Measurements from ENCODE around the gene DGKZ.

DGKZ gene

DNA sequence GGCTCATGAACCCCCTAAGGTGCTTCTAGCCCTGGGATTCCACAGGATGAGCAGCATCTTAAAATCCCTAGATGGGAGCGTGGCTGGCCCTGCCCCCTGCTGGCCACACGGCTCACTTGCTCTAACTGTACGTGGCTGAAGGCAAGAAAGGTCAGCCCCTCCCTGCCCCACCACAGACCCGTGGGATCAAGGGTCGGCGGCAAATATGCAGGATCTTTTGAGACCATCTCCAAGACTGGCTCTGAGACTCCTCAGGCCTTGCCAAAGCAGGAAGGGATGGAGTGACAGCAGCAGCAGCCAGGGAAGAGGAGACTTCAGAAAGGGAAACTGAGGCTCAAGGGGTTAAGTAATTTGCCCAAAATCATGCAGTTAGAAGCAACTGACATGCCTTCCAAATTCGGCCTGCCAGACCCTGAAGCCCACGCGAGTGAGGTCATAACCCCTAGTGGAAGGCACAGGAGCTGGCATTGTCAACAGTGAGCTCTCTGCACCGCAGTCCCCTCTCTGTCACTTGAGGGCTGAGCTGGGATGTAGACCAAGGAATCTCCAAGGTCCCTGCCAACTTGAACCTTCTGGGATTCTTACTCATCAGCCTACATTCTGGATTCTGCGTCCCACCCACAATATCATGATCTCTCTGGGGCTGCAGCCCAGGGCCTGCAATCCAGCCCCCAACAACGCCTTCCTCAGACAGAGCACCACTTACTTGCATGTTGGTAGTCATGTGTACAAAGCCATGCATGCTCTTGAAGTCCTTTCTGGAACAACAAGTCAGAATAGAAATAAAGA is 38.4 kb upstream of the DGKZ start:
- no peak overlapping the region for H3K4me3 ChIP-seq (ENCODE audit: low read depth in 1 of 2, low read length in 1 of 2)
- H3K27ac ChIP-seq: peak overlapping the region; percentile 79
- peak; percentile 78 for TF ChIP-seq CTCF (IDR thresholded peaks at IDR 0.05)
- H3K4me1 ChIP-seq (ENCODE audit: control insufficient read depth in 1 of 2, insufficient read depth in 1 of 2, low read depth in 1 of 2, low read length in 1 of 2): peaks cover 18 to 20% of the 10 kb centered on the region in 2 experiments
- no peaks in the 10 kb centered on the region for H3K27me3 ChIP-seq
- H3K9me3 ChIP-seq: no peaks in the 10 kb centered on the region
- no peaks in the 10 kb centered on the region for H3K36me3 ChIP-seq

- Histone ChIP-seq H3K9me3 (no peaks in the 10 kb centered on the region), H3K4me1 (ENCODE audit: control insufficient read depth in 1 of 2, insufficient read depth in 1 of 2, low read depth in 1 of 2, low read length in 1 of 2) (peaks cover 18 to 22% of the 10 kb centered on the region in 2 experiments), H3K27me3 (no peaks in the 10 kb centered on the region), H3K4me3 (ENCODE audit: low read depth in 1 of 2, low read length in 1 of 2) (peak overlapping the region in 1 of 2 experiments; percentile 14), H3K27ac (peak overlapping the region; percentile 79), H3K36me3 (no peaks in the 10 kb centered on the region)
- peak; percentile 11 for TF ChIP-seq CTCF (IDR thresholded peaks at IDR 0.05)
Observed at GRCh38 chr11:46309814-46310259, 37.4 kb upstream of the DGKZ start.

GRCh38 chr11:46315033-46315738 is 32.1 kb upstream of the DGKZ start:
- Histone ChIP-seq H3K36me3 (no peaks in the 10 kb centered on the region), H3K27ac (no peak overlapping the region)

DNA sequence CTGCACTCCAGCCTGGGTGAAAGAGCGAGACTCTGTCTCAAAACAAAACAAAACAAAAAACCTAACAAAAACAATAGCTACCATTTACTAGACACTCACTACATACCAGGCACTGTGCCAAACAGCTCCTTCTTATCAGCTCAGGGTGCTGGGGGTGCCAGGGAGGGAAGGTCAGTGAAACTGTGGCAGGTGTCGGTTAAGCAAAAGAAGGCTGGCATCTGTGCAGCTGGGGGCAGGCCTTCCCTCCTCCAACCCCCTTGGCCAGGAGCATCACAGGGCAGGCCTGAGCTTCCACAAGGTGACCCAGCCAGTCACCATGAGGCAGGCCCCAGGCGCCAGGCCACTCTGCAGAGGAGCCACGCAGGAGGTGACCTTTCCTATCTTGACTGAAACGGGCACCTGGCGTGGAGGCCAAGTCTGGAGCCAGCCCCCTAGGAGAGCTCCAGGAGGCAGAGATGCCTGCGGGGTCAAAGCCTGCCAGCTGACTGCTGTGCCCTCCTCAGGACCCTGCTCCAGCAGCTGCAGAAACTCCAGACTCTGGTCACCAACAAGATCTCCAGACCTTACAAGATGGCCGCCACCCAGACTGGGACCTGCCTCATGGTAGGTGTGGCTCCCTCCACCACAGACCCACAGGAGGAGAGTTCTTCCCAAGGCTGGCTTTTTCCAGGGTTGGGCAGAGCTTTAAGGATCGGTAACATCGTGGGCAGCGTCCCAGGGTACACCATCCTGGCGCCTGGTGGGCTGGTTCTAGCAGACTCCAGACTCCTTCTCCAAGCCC is 31.3 kb upstream of the DGKZ start:
- no peak overlapping the region for H3K27ac ChIP-seq
- no peaks in the 10 kb centered on the region for H3K36me3 ChIP-seq
- peaks cover 41 to 54% of the 10 kb centered on the region in 2 experiments for H3K4me1 ChIP-seq (ENCODE audit: control insufficient read depth in 1 of 2, insufficient read depth in 1 of 2, low read depth in 1 of 2, low read length in 1 of 2)
- no peak for TF ChIP-seq CTCF (IDR thresholded peaks at IDR 0.05)
- H3K4me3 ChIP-seq (ENCODE audit: low read depth in 1 of 2, low read length in 1 of 2): no peak overlapping the region
- no peaks in the 10 kb centered on the region for H3K27me3 ChIP-seq
- H3K9me3 ChIP-seq: no peaks in the 10 kb centered on the region

More at GRCh38 chr11:46315033-46315738, 32.1 kb upstream of the DGKZ start:
- TF ChIP-seq CTCF (IDR thresholded peaks at IDR 0.05): peak; percentile 97
- Histone ChIP-seq H3K4me3 (ENCODE audit: low read depth in 1 of 2, low read length in 1 of 2) (no peak overlapping the region), H3K4me1 (ENCODE audit: control insufficient read depth in 1 of 2, insufficient read depth in 1 of 2, low read depth in 1 of 2, low read length in 1 of 2) (peaks cover 33 to 48% of the 10 kb centered on the region in 2 experiments), H3K9me3 (no peaks in the 10 kb centered on the region), H3K27me3 (no peaks in the 10 kb centered on the region)

DNA sequence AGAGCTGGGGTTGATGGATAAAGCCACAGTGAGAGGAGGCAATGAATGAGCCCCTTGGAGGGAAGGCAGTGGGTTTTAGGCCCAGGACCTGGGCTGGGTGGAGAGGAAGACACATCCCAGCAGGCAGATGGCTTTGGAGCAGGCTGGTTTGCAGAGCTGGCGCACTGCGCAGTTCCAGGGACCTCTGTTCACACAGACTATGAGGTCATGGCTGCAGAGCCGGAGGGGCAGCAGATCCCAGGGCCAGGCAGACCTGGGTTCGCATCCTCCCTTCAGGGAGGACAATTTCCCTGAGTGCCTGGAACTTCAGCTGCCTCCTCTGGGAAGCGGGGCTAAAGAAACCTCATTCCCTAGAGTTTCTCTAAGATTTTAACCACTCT is 28.2 kb upstream of the DGKZ start:
- no peaks in the 10 kb centered on the region for H3K9me3 ChIP-seq
- no peak for TF ChIP-seq CTCF (IDR thresholded peaks at IDR 0.05)
- peak overlapping the region; percentile 86 for H3K27ac ChIP-seq
- peaks cover 72 to 85% of the 10 kb centered on the region in 2 experiments for H3K4me1 ChIP-seq (ENCODE audit: control insufficient read depth in 1 of 2, insufficient read depth in 1 of 2, low read depth in 1 of 2, low read length in 1 of 2)
- no peaks in the 10 kb centered on the region for H3K36me3 ChIP-seq
- peak overlapping the region; percentile 33 to 48 for H3K4me3 ChIP-seq (ENCODE audit: low read depth in 1 of 2, low read length in 1 of 2)
- H3K27me3 ChIP-seq: no peaks in the 10 kb centered on the region
